ENCODE measurements around the gene SLC6A18. TPM values are rescaled to one million over a fixed set of nuclear protein-coding genes. Genes with fewer than 3 reads are reported as not detected.

SLC6A18 gene
- total and polyA plus RNA-seq, 10 of the 15 experiments (the other 5 are each of a cell fraction or from before 2014, with no cell fraction given): not detected

DNA sequence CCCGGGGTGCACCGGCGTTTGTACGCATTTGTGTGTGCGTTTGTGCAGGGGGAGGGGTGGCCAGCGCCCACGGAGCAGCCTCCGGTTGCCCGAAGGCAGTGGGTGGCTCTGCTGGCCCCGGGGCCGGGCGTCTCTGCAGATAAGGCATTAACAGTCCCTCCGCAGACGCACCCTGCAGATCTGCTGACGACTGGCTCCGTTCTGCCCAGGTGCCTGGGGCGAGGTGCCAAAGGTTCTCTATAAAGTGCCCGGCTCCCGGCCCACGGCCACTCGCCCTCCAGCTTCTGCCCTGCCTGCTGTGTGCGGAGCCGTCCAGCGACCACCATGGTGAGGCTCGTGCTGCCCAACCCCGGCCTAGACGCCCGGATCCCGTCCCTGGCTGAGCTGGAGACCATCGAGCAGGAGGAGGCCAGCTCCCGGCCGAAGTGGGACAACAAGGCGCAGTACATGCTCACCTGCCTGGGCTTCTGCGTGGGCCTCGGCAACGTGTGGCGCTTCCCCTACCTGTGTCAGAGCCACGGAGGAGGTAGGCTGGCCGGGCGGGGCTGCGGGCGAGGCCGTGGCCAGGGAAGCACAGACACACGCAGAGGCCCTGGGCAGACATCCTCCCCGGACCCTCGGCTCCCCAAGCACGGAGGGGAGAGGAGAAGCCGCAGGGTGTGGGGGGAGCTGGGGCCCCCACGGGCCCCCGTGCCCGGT, 23.7 kb upstream of the SLC6A18 start, which contains the start of gene SLC6A19 (continued):
- no peak for TF ChIP-seq CREB1 (IDR thresholded peaks at IDR 0.05; ENCODE audit: low read depth)
- TF ChIP-seq NFYA (IDR thresholded peaks at IDR 0.05; ENCODE audit: borderline replicate concordance, low read depth, low read length): no peak
- no peak for TF ChIP-seq CHD1 (IDR thresholded peaks at IDR 0.05; ENCODE audit: low read depth, low read length)
- no peak for TF ChIP-seq TCF12 (IDR thresholded peaks at IDR 0.05; ENCODE audit: low read depth, low read length)
- TF ChIP-seq, protein P1, sequence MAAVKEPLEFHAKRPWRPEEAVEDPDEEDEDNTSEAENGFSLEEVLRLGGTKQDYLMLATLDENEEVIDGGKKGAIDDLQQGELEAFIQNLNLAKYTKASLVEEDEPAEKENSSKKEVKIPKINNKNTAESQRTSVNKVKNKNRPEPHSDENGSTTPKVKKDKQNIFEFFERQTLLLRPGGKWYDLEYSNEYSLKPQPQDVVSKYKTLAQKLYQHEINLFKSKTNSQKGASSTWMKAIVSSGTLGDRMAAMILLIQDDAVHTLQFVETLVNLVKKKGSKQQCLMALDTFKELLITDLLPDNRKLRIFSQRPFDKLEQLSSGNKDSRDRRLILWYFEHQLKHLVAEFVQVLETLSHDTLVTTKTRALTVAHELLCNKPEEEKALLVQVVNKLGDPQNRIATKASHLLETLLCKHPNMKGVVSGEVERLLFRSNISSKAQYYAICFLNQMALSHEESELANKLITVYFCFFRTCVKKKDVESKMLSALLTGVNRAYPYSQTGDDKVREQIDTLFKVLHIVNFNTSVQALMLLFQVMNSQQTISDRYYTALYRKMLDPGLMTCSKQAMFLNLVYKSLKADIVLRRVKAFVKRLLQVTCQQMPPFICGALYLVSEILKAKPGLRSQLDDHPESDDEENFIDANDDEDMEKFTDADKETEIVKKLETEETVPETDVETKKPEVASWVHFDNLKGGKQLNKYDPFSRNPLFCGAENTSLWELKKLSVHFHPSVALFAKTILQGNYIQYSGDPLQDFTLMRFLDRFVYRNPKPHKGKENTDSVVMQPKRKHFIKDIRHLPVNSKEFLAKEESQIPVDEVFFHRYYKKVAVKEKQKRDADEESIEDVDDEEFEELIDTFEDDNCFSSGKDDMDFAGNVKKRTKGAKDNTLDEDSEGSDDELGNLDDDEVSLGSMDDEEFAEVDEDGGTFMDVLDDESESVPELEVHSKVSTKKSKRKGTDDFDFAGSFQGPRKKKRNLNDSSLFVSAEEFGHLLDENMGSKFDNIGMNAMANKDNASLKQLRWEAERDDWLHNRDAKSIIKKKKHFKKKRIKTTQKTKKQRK (IDR thresholded peaks at IDR 0.05; ENCODE audit: low read depth, low read length): no peak
- TF ChIP-seq, protein P2, sequence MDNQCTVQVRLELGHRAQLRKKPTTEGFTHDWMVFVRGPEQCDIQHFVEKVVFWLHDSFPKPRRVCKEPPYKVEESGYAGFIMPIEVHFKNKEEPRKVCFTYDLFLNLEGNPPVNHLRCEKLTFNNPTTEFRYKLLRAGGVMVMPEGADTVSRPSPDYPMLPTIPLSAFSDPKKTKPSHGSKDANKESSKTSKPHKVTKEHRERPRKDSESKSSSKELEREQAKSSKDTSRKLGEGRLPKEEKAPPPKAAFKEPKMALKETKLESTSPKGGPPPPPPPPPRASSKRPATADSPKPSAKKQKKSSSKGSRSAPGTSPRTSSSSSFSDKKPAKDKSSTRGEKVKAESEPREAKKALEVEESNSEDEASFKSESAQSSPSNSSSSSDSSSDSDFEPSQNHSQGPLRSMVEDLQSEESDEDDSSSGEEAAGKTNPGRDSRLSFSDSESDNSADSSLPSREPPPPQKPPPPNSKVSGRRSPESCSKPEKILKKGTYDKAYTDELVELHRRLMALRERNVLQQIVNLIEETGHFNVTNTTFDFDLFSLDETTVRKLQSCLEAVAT (IDR thresholded peaks at IDR 0.05): no peak
- no peak for TF ChIP-seq SMARCA5 (IDR thresholded peaks at IDR 0.05)
- TF ChIP-seq, protein P3, sequence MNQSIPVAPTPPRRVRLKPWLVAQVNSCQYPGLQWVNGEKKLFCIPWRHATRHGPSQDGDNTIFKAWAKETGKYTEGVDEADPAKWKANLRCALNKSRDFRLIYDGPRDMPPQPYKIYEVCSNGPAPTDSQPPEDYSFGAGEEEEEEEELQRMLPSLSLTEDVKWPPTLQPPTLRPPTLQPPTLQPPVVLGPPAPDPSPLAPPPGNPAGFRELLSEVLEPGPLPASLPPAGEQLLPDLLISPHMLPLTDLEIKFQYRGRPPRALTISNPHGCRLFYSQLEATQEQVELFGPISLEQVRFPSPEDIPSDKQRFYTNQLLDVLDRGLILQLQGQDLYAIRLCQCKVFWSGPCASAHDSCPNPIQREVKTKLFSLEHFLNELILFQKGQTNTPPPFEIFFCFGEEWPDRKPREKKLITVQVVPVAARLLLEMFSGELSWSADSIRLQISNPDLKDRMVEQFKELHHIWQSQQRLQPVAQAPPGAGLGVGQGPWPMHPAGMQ (IDR thresholded peaks at IDR 0.05; ENCODE audit: borderline replicate concordance): no peak
- no peak for TF ChIP-seq PAX5 (IDR thresholded peaks at IDR 0.05; ENCODE audit: borderline replicate concordance, low read depth, low read length)
